Liver (tissue), 9 donors: ENCODE data around the gene MAPKAP1. TPM values are rescaled to one million over a fixed set of nuclear protein-coding genes. Genes with fewer than 3 reads are reported as not detected.

Experiments
- DNase-seq: peaks from one replicate; pipeline ENCODE4 v3.0.0-alpha.2; 2017; ENCODE audit warnings: low spot score
- H3K27ac ChIP-seq, 2 donors: one replicate each; pipeline ENCODE4 v1.7.0; 2013; ENCODE audit warnings: inconsistent platforms in 2 of 2, low read length in 2 of 2, control low read depth in 1 of 2, low read depth in 1 of 2, mild to moderate bottlenecking in 1 of 2
- H3K27me3 ChIP-seq, 4 donors: one replicate each; pipeline versions ENCODE4 v1.6.1 to v1.7.0; 2013; ENCODE audit warnings: low read length in 3 of 4, inconsistent platforms in 1 of 4, mild to moderate bottlenecking in 1 of 4, moderate library complexity in 1 of 4; ENCODE audit not compliant: control insufficient read depth in 4 of 4, insufficient read depth in 4 of 4
- H3K36me3 ChIP-seq, 4 donors: one replicate each; pipeline versions ENCODE4 v1.6.1 to v1.7.0; 2013; ENCODE audit warnings: low read length in 3 of 4, mild to moderate bottlenecking in 3 of 4, low read depth in 1 of 4, moderate library complexity in 1 of 4; ENCODE audit not compliant: control insufficient read depth in 4 of 4, insufficient read depth in 3 of 4
- H3K4me1 ChIP-seq, 4 donors: one replicate each; pipeline versions ENCODE4 v1.6.1 to v1.7.0; 2013; ENCODE audit warnings: low read length in 3 of 4, mild to moderate bottlenecking in 3 of 4, moderate library complexity in 1 of 4; ENCODE audit not compliant: control insufficient read depth in 4 of 4, insufficient read depth in 4 of 4
- H3K4me3 ChIP-seq, 3 donors: one replicate each; pipeline versions ENCODE4 v1.6.1 to v1.7.0; 2013; ENCODE audit warnings: low read length in 3 of 3, control low read depth in 1 of 3, low read depth in 1 of 3, mild to moderate bottlenecking in 1 of 3
- H3K9ac ChIP-seq, 2 donors: one replicate each; pipeline ENCODE4 v1.7.0; 2013; ENCODE audit warnings: low read length in 2 of 2, mild to moderate bottlenecking in 2 of 2, moderate library complexity in 2 of 2, control low read depth in 1 of 2, low read depth in 1 of 2
- H3K9me3 ChIP-seq, 4 donors: one replicate each; pipeline versions ENCODE4 v1.6.1 to v1.7.0; 2013; ENCODE audit warnings: low read length in 3 of 4; ENCODE audit not compliant: control insufficient read depth in 4 of 4
- EGR1 ChIP-seq, 2 donors: IDR thresholded peaks; 2 replicates each; pipeline ENCODE4 v1.6.1; 2016 to 2018; ENCODE audit warnings: antibody characterized with exemption in 2 of 2, low read depth in 2 of 2
- FOXA1 ChIP-seq: IDR thresholded peaks from 2 replicates; pipeline ENCODE4 v1.6.1; 2016; ENCODE audit warnings: antibody characterized with exemption
- FOXA2 ChIP-seq: IDR thresholded peaks from 2 replicates; pipeline ENCODE4 v1.6.1; 2016; ENCODE audit warnings: antibody characterized with exemption
- GABPA ChIP-seq, 2 donors: IDR thresholded peaks in 1 of 2; conservative IDR thresholded peaks in 1 of 2; 2 replicates each; pipeline ENCODE4 v1.6.1; 2016; ENCODE audit warnings: antibody characterized with exemption in 2 of 2, mild to moderate bottlenecking in 1 of 2, moderate library complexity in 1 of 2
- HNF4A ChIP-seq, 2 donors: conservative IDR thresholded peaks; 2 replicates each; pipeline ENCODE4 v1.6.1; 2016; ENCODE audit warnings: antibody characterized with exemption in 2 of 2, mild to moderate bottlenecking in 2 of 2
- JUND ChIP-seq, 2 donors: IDR thresholded peaks; 2 replicates each; pipeline ENCODE4 v1.6.1; 2016; ENCODE audit warnings: antibody characterized with exemption in 2 of 2
- MAX ChIP-seq: IDR thresholded peaks from 2 replicates; pipeline ENCODE4 v1.6.1; 2016; ENCODE audit warnings: antibody characterized with exemption
- NR2F2 ChIP-seq: IDR thresholded peaks from 2 replicates; pipeline ENCODE4 v1.6.1; 2016; ENCODE audit warnings: antibody characterized with exemption
- RXRA ChIP-seq, 2 donors: IDR thresholded peaks; 2 replicates each; pipeline ENCODE4 v1.6.1; 2017 to 2018; ENCODE audit warnings: antibody characterized with exemption in 2 of 2, mild to moderate bottlenecking in 1 of 2
- SP1 ChIP-seq: IDR thresholded peaks from 2 replicates; pipeline ENCODE4 v1.6.1; 2018; ENCODE audit warnings: antibody characterized with exemption, mild to moderate bottlenecking
- ZBTB33 ChIP-seq: IDR thresholded peaks from 2 replicates; pipeline ENCODE4 v1.6.1; 2016; ENCODE audit warnings: antibody characterized with exemption
- WGBS: extraction: QIAGEN DNeasy Blood & Tissue Kit; methylation state at CpG from one replicate; pipeline ENCODE4 v1.1.7; 2013; 5-methylcytosine and 5-hydroxymethylcytosine counted together
- polyA plus RNA-seq, 2 donors: library from polyadenylated mRNA; stranded (reverse) in 1 of 2; unstranded in 1 of 2; fragments of 200-250 nt in 1 of 2; fragments of >200 nt in 1 of 2; fragmentation: Nextera tagmentation in 1 of 2; extraction: Ambion mirVana in 1 of 2; gene quantifications; one replicate each; pipeline versions ENCODE4 v1.2.1 to v1.2.3, GENCODE V29; 2013 to 2015
- total RNA-seq, 2 donors: library from RNA; depleted of rRNA; stranded (reverse); fragments of >200 nt; gene quantifications; one replicate each; pipeline ENCODE4 v1.2.3, GENCODE V29; 2014
- TF ChIP-seq, protein P1 (sequence below): IDR thresholded peaks from 2 replicates; pipeline ENCODE4 v1.6.1; 2016; ENCODE audit warnings: antibody characterized with exemption
- TF ChIP-seq, protein P2 (sequence below): fragments of 150-350 bp; IDR thresholded peaks from 2 replicates; pipeline ENCODE4 v1.5.1; 2017; ENCODE audit warnings: improper control_type of control experiment, low read depth, low read length; ENCODE audit not compliant: missing input control
- donor health status: healthy.
- donor health status: healthy.
- donor health status: healthy.
- donor health status: healthy.
- donor health status: healthy.

MAPKAP1 gene
- total and polyA plus RNA-seq, 4 donors, result 23.6 to 55.9 (median 32.7) TPM

DNA sequence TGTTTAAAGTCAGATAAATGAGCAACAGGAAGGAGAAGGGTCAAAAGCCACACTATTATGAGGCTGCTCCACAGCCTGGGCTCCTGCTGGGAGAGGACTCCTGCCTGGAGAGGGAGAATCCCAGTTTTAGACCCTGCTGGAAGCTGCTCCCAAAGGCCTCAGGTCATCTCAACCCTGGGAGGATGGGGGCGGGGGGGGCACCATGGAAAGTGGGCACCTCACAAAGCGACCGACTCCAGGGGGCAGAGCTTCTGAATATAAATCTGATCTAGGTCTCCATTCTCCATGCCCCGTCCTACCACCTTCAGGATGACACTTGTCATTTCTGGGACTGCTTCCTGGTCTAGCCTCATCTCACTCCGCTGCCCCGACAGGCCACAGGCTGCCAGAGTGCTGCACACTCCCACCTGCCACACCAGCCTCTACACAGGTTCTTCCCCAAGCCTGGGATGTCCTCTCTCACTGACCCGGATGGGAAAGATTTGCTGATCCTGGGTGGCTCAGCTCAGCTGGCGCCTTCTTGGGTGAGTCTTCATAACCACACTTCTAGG lies 262.0 kb downstream of the MAPKAP1 start:
- Histone ChIP-seq H3K9me3 (no peaks in the 10 kb centered on the region), H3K4me1 (no peaks in the 10 kb centered on the region), H3K4me3 (no peak overlapping the region), H3K27me3 (no peaks in the 10 kb centered on the region), H3K27ac (no peak overlapping the region), H3K9ac (no peak overlapping the region), H3K36me3 (peaks cover 0 to 4% (median 3%) of the 10 kb centered on the region in 4 donors)
- WGBS, result 92% methylated on average over 8 of the region's 8 CpGs
- TF ChIP-seq ZBTB33, result no peak
- TF ChIP-seq HNF4A (conservative IDR thresholded peaks at IDR 0.05), result no peak
- no peak for TF ChIP-seq NR2F2
- TF ChIP-seq FOXA2, result no peak
- TF ChIP-seq, protein P1, sequence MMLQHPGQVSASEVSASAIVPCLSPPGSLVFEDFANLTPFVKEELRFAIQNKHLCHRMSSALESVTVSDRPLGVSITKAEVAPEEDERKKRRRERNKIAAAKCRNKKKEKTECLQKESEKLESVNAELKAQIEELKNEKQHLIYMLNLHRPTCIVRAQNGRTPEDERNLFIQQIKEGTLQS, result no peak
- TF ChIP-seq JUND (IDR thresholded peaks at IDR 0.05), result no peak
- no peak for TF ChIP-seq SP1
- DNase-seq, result no peak

- DNase-seq, result no peak
- H3K4me1 ChIP-seq, result no peaks in the 10 kb centered on the region
- 94% methylated on average over 10 of the region's 10 CpGs for WGBS
- peaks cover 0 to 9% (median 4%) of the 10 kb centered on the region in 4 donors for H3K36me3 ChIP-seq
- no peak overlapping the region for H3K9ac ChIP-seq
- no peak overlapping the region for H3K27ac ChIP-seq
- H3K9me3 ChIP-seq, result no peaks in the 10 kb centered on the region
- TF ChIP-seq EGR1 (IDR thresholded peaks at IDR 0.05; ENCODE audit: low read depth in 2 of 2), result no peak
- TF ChIP-seq RXRA (IDR thresholded peaks at IDR 0.05), result no peak
- no peak for TF ChIP-seq FOXA2
- no peak for TF ChIP-seq FOXA1
- TF ChIP-seq HNF4A (conservative IDR thresholded peaks at IDR 0.05), result no peak
- TF ChIP-seq MAX, result no peak
- TF ChIP-seq, protein P2, sequence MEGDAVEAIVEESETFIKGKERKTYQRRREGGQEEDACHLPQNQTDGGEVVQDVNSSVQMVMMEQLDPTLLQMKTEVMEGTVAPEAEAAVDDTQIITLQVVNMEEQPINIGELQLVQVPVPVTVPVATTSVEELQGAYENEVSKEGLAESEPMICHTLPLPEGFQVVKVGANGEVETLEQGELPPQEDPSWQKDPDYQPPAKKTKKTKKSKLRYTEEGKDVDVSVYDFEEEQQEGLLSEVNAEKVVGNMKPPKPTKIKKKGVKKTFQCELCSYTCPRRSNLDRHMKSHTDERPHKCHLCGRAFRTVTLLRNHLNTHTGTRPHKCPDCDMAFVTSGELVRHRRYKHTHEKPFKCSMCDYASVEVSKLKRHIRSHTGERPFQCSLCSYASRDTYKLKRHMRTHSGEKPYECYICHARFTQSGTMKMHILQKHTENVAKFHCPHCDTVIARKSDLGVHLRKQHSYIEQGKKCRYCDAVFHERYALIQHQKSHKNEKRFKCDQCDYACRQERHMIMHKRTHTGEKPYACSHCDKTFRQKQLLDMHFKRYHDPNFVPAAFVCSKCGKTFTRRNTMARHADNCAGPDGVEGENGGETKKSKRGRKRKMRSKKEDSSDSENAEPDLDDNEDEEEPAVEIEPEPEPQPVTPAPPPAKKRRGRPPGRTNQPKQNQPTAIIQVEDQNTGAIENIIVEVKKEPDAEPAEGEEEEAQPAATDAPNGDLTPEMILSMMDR, result no peak
- no peak for TF ChIP-seq GABPA (IDR thresholded peaks at IDR 0.05 in 1 of 2, conservative IDR thresholded peaks at IDR 0.05 in 1 of 2)
- TF ChIP-seq JUND (IDR thresholded peaks at IDR 0.05), result no peak
- TF ChIP-seq ZBTB33, result no peak
- TF ChIP-seq, protein P1, result no peak
- H3K27me3 ChIP-seq, result no peaks in the 10 kb centered on the region
- H3K4me3 ChIP-seq, result no peak overlapping the region
Observed at GRCh38 chr9:125444166-125444565, 262.8 kb downstream of the MAPKAP1 start.
